Uterus (tissue), 4 donors: Measurements from ENCODE around the gene PLEKHN1. TPM values are rescaled to one million over a fixed set of nuclear protein-coding genes. Genes with fewer than 3 reads are reported as not detected.

Source experiments
- DNase-seq, 2 donors: peaks; one replicate each; pipeline ENCODE4 v3.0.0-alpha.2; 2019 to 2020
- H3K27ac ChIP-seq, 2 donors: fragments of 200-600 bp; sonication (generic); 1 replicate in 1 of 2; 2 replicates in 1 of 2; pipeline ENCODE4 v1.5.1; 2016 to 2018
- H3K27me3 ChIP-seq, 2 donors: fragments of 200-600 bp; sonication (generic); one replicate each; pipeline ENCODE4 v1.5.1; 2018 to 2019; ENCODE audit warnings: control low read depth in 1 of 2
- H3K36me3 ChIP-seq, 2 donors: fragments of 200-600 bp; sonication (generic); one replicate each; pipeline ENCODE4 v1.5.1; 2019; ENCODE audit warnings: control low read depth in 1 of 2
- H3K4me1 ChIP-seq, 2 donors: fragments of 200-600 bp; sonication (generic); one replicate each; pipeline ENCODE4 v1.5.1; 2018 to 2019; ENCODE audit warnings: control low read depth in 1 of 2
- H3K4me3 ChIP-seq, 2 donors: fragments of 200-600 bp; sonication (generic); 1 replicate in 1 of 2; 2 replicates in 1 of 2; pipeline ENCODE4 v1.5.1; 2018 to 2019; ENCODE audit warnings: mild to moderate bottlenecking in 1 of 2
- H3K9me3 ChIP-seq, 2 donors: fragments of 200-600 bp; sonication (generic); one replicate each; pipeline ENCODE4 v1.5.1; 2019; ENCODE audit warnings: control low read depth in 1 of 2
- POLR2A ChIP-seq, 2 donors: fragments of 450-650 bp; IDR thresholded peaks; one replicate each; pipeline ENCODE4 v1.6.1; 2016; ENCODE audit warnings: antibody characterized with exemption in 2 of 2, mild to moderate bottlenecking in 1 of 2, moderate library complexity in 1 of 2
- intact Hi-C: fragments of 100-400 bp; cut with DNase I; formaldehyde crosslinking; loops from one replicate; pipeline ENCODE4 v1.15.1; 2023; ENCODE audit warnings: low total_unique reads
- total RNA-seq, 4 donors: library from RNA; depleted of rRNA in 3 of 4; stranded (reverse); fragments of >200 nt in 3 of 4; gene quantifications; one replicate each; pipeline versions ENCODE4 v1.1.0 to v1.2.4, GENCODE V29; 2014 to 2023
- TF ChIP-seq, protein P1 (sequence below), 4 experiments: fragments of 200-600 bp in 2 of 4; fragments of 450-650 bp in 2 of 4; sonication (generic) in 2 of 4; IDR thresholded peaks; one replicate each; pipeline ENCODE4 v1.5.1; 2016 to 2019; ENCODE audit warnings: antibody characterized with exemption in 4 of 4, mild to moderate bottlenecking in 2 of 4, moderate library complexity in 1 of 4
- donor health status: DM: yes; HTN: yes; CAD: no.

Gene PLEKHN1
- total RNA-seq, 4 donors from 2014 or later = 1.1 TPM; not detected in 3

DNA sequence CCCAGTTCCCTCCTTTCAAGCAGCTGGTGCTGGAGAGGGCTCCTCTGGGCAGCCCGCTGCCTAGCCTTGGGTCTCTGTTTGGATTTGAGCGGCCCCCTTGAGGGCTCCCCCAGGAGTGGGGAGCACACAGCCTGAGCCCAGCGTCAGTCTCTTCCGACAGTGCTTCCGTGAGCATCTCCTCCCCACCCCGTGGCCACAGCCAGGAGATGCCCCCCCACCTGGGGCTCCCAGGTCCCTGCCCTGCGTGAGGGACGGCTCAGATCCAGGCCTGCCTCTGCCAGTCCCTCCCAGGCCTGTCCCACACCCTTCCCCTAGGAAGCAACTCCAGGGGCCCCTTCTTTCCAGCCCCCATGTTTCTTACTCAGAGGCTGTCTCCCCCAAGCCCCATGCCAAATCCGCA lies 39.0 kb upstream of the PLEKHN1 start:
- TF ChIP-seq, protein P1, sequence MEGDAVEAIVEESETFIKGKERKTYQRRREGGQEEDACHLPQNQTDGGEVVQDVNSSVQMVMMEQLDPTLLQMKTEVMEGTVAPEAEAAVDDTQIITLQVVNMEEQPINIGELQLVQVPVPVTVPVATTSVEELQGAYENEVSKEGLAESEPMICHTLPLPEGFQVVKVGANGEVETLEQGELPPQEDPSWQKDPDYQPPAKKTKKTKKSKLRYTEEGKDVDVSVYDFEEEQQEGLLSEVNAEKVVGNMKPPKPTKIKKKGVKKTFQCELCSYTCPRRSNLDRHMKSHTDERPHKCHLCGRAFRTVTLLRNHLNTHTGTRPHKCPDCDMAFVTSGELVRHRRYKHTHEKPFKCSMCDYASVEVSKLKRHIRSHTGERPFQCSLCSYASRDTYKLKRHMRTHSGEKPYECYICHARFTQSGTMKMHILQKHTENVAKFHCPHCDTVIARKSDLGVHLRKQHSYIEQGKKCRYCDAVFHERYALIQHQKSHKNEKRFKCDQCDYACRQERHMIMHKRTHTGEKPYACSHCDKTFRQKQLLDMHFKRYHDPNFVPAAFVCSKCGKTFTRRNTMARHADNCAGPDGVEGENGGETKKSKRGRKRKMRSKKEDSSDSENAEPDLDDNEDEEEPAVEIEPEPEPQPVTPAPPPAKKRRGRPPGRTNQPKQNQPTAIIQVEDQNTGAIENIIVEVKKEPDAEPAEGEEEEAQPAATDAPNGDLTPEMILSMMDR (IDR thresholded peaks at IDR 0.05) = no peak
- no peak for TF ChIP-seq POLR2A (IDR thresholded peaks at IDR 0.05)
- intact Hi-C loops = no loop called here

DNA sequence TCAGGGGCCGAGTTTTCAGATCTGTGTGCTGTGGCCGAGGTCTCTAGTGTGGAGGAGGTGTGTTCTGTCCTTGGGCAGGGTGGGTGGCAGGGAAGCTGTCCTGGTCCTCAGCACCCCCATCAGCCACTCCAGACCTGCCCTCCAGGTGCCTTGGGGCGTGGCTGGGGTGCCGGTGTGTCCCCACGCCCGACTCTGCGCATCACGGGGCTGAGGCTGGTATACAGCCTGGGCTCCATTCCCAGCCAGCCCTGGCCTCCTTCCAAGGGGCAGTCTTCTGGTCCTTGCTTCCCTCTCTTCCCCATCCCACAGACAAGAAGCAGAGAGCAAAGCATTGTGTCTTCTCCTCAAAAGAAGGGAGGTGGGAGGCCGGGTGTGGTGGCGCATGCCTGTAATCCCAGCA lies 38.5 kb upstream of the PLEKHN1 start:
- DNase-seq = no peak
- H3K4me1 ChIP-seq = peaks cover 0 to 28% of the 10 kb centered on the region in 2 donors
- H3K27ac ChIP-seq = no peak overlapping the region
- no peak overlapping the region for H3K4me3 ChIP-seq
- TF ChIP-seq, protein P1 (IDR thresholded peaks at IDR 0.05) = no peak
- no peak for TF ChIP-seq POLR2A (IDR thresholded peaks at IDR 0.05)
- no peaks in the 10 kb centered on the region for H3K9me3 ChIP-seq
- intact Hi-C loops = no loop called here
- H3K36me3 ChIP-seq = no peaks in the 10 kb centered on the region
- H3K27me3 ChIP-seq = no peaks in the 10 kb centered on the region

More for the DNA sequence above, 39.0 kb upstream of the PLEKHN1 start:
- no peak overlapping the region for H3K4me3 ChIP-seq
- no peaks in the 10 kb centered on the region for H3K9me3 ChIP-seq
- H3K36me3 ChIP-seq = no peaks in the 10 kb centered on the region
- H3K27me3 ChIP-seq = no peaks in the 10 kb centered on the region
- no peak for DNase-seq
- peaks cover 0 to 29% of the 10 kb centered on the region in 2 donors for H3K4me1 ChIP-seq
- H3K27ac ChIP-seq = no peak overlapping the region

DNA sequence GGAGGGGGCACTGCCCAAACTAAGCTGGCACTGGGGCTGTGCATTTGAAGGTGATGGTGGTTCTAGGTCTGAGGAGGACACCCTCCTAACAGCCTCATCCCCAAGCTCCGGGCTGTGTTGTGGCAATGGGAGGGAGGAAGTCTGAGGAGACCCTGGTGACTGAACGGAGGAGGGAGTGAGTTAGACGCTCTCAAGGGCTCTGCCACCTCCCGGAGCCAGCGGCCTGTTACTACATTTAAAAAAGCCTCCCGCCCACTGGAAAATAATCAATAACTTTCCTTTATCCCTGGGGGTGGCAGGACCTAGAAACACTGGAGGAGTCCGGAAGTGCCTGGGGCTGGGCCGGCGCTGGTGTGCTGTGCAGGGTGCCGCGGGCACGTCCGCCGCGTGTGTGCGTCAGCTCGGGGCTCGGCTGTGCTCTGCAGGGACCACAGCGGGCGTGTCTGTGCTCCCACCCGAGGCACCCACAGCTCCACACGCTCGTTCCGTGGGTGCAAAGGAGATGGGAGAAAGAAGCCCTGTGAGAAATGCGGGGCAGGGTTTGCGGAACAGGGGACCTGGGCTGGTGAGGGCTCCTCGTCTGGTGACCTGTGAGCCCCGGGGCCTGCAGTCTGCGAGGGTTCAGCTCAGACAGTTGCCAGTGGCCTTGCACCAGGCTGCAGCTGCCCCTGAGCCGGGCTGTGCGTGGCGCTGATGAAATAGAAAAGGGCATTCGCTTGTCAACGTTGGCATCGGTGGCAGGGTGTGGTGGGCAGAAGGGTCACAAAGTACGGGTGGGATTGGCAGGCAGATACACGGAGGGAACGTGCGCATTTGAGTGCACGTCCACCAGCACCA lies 37.2 kb upstream of the PLEKHN1 start:
- Histone ChIP-seq H3K9me3 (no peaks in the 10 kb centered on the region), H3K36me3 (no peaks in the 10 kb centered on the region), H3K27ac (no peak overlapping the region), H3K4me1 (peaks cover 0 to 21% of the 10 kb centered on the region in 2 donors), H3K4me3 (no peak overlapping the region), H3K27me3 (no peaks in the 10 kb centered on the region)
- DNase-seq = no peak
- no peak for TF ChIP-seq POLR2A (IDR thresholded peaks at IDR 0.05)
- TF ChIP-seq, protein P1 (IDR thresholded peaks at IDR 0.05) = no peak
- intact Hi-C loops = no loop called here

DNA sequence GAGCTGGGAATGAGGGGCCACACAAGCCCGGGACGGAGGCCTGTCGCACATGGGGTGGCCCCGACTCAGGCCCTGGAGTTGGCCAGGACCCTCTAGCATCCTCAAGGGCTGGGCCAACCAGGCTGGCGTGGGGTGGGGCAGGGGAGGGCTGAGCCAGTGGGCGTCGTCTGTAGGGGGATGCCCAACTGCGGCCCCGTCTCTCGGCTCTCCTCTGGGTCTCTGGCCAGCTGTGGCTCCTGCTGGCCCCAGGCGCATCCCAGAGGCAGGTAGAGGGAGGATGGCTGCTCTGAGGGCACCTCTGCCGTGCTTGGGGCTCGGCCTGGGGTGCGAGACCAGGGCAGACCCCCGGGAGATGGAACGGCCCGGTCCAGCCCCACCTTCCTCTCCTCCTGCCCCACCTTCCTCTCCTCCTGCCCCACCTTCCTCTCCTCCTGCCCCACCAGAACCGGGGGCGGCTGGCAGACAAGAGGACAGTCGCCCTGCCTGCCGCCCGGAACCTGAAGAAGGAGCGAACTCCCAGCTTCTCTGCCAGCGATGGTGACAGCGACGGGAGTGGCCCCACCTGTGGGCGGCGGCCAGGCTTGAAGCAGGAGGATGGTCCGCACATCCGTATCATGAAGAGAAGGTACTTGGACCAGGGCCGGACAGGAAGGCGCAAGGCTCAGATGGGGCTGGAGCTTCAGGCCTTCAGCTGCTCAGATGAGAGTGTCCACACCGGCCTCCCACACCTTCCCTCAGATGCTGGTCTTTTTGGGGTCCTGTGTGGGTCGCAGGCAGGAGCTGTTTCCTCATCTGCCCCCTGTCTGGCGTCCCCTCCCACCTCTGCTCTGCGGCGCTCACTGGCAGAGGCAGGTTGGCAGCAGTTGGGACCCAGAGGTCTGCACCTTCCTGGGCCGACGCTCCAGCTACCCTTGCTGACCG lies 36.3 kb upstream of the PLEKHN1 start:
- Histone ChIP-seq H3K36me3 (no peaks in the 10 kb centered on the region), H3K4me3 (no peak overlapping the region), H3K9me3 (no peaks in the 10 kb centered on the region), H3K27me3 (no peaks in the 10 kb centered on the region), H3K27ac (no peak overlapping the region), H3K4me1 (peaks cover 0 to 12% of the 10 kb centered on the region in 2 donors)
- DNase-seq = no peak
- intact Hi-C loops = no loop called here
- no peak for TF ChIP-seq POLR2A (IDR thresholded peaks at IDR 0.05)
- TF ChIP-seq, protein P1 (IDR thresholded peaks at IDR 0.05) = no peak
